GM20000 (cell line): ENCODE results near the gene ITGB5.

Experiments used
- DNase-seq: peaks from one replicate; pipeline ENCODE4 v3.0.0; 2012; ENCODE audit warnings: low spot score
- TF ChIP-seq, protein P1 (sequence below): IDR thresholded peaks from 2 replicates; pipeline ENCODE4 v1.5.1; 2012; ENCODE audit warnings: mild to moderate bottlenecking, control low read depth; ENCODE audit errors: extremely low read depth, missing control alignments

The ITGB5 gene

GRCh38 chr3:124763206-124763605 lies 124.0 kb downstream of the ITGB5 start:
- TF ChIP-seq, protein P1, sequence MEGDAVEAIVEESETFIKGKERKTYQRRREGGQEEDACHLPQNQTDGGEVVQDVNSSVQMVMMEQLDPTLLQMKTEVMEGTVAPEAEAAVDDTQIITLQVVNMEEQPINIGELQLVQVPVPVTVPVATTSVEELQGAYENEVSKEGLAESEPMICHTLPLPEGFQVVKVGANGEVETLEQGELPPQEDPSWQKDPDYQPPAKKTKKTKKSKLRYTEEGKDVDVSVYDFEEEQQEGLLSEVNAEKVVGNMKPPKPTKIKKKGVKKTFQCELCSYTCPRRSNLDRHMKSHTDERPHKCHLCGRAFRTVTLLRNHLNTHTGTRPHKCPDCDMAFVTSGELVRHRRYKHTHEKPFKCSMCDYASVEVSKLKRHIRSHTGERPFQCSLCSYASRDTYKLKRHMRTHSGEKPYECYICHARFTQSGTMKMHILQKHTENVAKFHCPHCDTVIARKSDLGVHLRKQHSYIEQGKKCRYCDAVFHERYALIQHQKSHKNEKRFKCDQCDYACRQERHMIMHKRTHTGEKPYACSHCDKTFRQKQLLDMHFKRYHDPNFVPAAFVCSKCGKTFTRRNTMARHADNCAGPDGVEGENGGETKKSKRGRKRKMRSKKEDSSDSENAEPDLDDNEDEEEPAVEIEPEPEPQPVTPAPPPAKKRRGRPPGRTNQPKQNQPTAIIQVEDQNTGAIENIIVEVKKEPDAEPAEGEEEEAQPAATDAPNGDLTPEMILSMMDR: no peak
- DNase-seq: no peak

- TF ChIP-seq, protein P1: no peak
- no peak for DNase-seq
Measured at GRCh38 chr3:124762661-124763011, 124.5 kb downstream of the ITGB5 start.

DNA sequence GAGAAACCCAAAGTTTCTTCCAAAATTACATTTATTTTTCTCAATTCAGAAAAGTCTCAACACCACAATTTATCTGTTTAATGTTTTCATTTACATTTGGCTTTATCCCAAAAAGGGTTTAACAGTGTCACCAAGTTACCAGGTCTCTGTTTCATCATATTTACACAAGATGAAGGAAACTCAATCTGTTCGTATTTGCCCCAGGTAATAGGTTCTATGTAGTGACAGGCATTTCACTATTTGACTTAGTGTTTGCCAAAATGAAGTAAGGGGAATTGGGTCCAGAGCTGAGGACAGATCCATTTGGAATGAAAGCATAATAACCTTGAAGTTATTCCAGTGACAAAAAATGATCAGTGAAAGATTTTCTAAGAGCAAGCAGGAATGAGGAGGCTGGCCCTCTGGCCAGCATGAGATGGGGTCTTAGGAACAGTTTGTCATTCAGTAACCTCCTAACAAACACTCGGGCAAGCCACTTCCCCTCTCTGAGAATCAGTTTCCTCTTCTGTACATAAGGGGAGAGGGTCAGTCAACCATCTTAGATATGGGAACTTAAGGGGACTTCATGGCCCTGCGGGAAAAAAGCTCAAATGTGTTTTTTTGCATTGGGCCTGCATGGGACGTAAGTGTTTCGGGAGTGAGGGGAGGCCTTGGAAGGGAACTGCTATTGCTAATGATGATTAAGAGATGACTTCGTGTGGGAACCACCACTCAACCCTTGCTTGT lies 125.1 kb downstream of the ITGB5 start:
- TF ChIP-seq, protein P1: no peak

DNA sequence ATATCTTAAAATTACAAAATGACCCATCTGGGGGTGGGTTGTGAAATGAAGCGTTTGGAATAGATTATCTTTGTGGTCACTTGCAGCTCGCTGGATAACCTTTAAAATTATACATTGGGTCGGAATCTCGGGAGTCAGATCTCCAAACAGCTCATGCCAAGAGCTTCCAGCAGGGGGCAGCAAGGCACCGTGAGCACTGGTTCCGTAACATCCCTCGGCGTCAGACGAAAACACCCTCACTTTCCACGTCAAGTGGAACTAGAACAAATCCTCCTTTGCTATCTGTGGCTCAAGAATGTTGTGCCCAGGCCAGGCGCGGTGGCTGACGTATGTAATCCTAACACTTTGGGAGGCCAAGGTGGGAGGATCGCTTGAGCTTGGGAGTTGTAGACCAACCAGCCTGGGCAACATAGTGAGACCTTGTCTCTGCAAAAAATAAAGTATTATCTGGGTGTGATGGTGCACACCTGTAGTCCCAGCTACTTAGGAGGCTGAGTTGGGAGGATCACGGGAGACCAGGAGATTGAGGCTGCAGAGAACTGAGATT lies 125.8 kb downstream of the ITGB5 start:
- peak; percentile 81 for DNase-seq
- TF ChIP-seq, protein P1: peak; percentile 91

More for the DNA sequence above, 125.1 kb downstream of the ITGB5 start:
- no peak for DNase-seq

DNA sequence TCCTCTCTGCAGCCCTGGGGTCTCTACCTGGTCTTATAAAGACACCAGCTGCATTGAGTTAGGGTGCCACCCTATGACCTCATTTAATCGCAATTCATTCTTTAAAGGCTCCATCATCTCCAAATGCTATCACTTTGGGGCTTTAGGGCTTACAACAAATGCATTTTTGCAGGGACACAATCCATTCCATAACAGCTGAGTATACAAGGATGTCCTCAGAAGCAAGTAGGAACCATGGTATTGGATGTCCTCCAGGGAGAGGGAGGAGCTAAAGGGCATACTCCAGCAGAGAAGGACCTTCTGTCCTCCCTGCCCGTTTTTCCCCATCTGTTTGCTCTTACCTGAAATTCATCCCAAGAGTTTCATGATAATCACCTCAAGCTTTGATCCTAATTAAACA lies 126.6 kb downstream of the ITGB5 start:
- DNase-seq: no peak
- TF ChIP-seq, protein P1: no peak

DNA sequence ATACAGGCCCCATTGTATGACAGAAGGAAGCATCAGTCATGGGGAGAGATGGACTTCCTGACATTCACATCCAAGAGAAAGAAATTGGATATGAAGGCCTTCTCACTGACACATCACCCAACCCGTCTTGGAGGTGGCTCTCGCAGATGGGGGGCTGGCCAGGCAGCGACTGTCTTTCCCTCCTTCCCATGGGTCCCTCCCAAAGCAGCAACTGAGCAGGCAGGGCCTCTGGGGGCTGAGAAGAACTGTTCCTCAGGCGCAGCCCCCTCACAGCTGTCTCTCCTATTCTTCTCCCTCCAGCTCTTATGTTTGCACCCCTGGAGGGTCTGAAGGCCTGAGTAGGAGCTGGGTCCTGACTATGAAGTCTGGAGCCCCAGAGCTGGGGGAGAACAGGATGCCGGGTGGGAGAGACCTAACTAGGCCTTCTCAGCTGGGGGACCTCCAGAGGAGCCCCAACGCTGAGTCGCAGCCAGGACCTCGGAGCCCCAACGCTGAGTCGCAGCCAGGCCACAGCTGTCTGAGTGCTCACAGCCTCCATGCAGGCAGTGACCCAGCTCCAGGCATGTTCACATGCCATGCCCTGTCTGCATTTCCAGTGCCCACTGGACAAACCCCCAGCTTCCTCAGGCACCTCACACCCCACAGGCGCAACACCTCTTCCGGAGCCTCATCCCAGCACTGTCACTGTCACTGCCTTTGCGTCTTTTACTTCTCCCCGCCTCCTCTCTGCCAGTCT lies 127.3 kb downstream of the ITGB5 start:
- TF ChIP-seq, protein P1: no peak
- DNase-seq: no peak
